ENCODE measurements around the gene GPER1.

Gene GPER1

GRCh38 chr7:1054438-1054837 lies 33.5 kb upstream of the GPER1 start:
- DNase-seq (ENCODE audit: low spot score): no peak

- DNase-seq (ENCODE audit: low spot score): peak; percentile 91
Observed at GRCh38 chr7:1054861-1055450, 33.0 kb upstream of the GPER1 start.

- DNase-seq (ENCODE audit: low spot score): peak; percentile 25
Observed at GRCh38 chr7:1055491-1055955, 32.4 kb upstream of the GPER1 start.

- DNase-seq (ENCODE audit: low spot score): no peak
Observed at GRCh38 chr7:1055956-1056784, 31.7 kb upstream of the GPER1 start.

GRCh38 chr7:1056785-1057410 lies 31.0 kb upstream of the GPER1 start:
- DNase-seq (ENCODE audit: low spot score): no peak

GRCh38 chr7:1057416-1058291 lies 30.3 kb upstream of the GPER1 start:
- DNase-seq (ENCODE audit: low spot score): no peak

- no peak for DNase-seq (ENCODE audit: low spot score)
Observed at GRCh38 chr7:1058311-1058710, 29.6 kb upstream of the GPER1 start.

- no peak for DNase-seq (ENCODE audit: low spot score)
Observed at GRCh38 chr7:1058821-1059199, 29.1 kb upstream of the GPER1 start.

GRCh38 chr7:1059200-1060091 lies 28.5 kb upstream of the GPER1 start:
- DNase-seq (ENCODE audit: low spot score): peak; percentile 46

GRCh38 chr7:1060315-1061072 lies 27.4 kb upstream of the GPER1 start:
- no peak for DNase-seq (ENCODE audit: low spot score)

GRCh38 chr7:1061180-1061579 lies 26.7 kb upstream of the GPER1 start:
- no peak for DNase-seq (ENCODE audit: low spot score)

GRCh38 chr7:1062296-1063294 lies 25.3 kb upstream of the GPER1 start:
- no peak for DNase-seq (ENCODE audit: low spot score)

- no peak for DNase-seq (ENCODE audit: low spot score)
Observed at GRCh38 chr7:1063361-1063760, 24.6 kb upstream of the GPER1 start.

- DNase-seq (ENCODE audit: low spot score): no peak
Observed at GRCh38 chr7:1064581-1064980, 23.3 kb upstream of the GPER1 start.

GRCh38 chr7:1065263-1065584 lies 22.7 kb upstream of the GPER1 start:
- DNase-seq (ENCODE audit: low spot score): no peak

GRCh38 chr7:1065585-1066241 lies 22.2 kb upstream of the GPER1 start:
- DNase-seq (ENCODE audit: low spot score): peak; percentile 83

- DNase-seq (ENCODE audit: low spot score): no peak
Observed at GRCh38 chr7:1066242-1066588, 21.7 kb upstream of the GPER1 start.

GRCh38 chr7:1068013-1068412 lies 19.9 kb upstream of the GPER1 start:
- DNase-seq (ENCODE audit: low spot score): no peak

- no peak for DNase-seq (ENCODE audit: low spot score)
Observed at GRCh38 chr7:1068619-1069018, 19.3 kb upstream of the GPER1 start.

All from hematopoietic multipotent progenitor cell treated with erythropoietin and hydrocortisone succinate and interleukin-3 and kit ligand, for 15 days (in vitro differentiated cells).